Measurements from ENCODE around the gene PLSCR4.
"Not testable (repeated sequence)": the region's sequence is repeated elsewhere in the genome, so short reads cannot be mapped to it uniquely, and the experiment has no call there.

The PLSCR4 gene

GRCh38 chr3:146243559-146243958 is 7.3 kb downstream of the PLSCR4 start:
- TF ChIP-seq CTCF (IDR thresholded peaks at IDR 0.05; ENCODE audit: insufficient read depth, missing control alignments), result no peak
- no peak for FAIRE-seq
- no peak for DNase-seq (ENCODE audit: insufficient read length, low spot score)

GRCh38 chr3:146241523-146242240 is 9.2 kb downstream of the PLSCR4 start:
- no peak for FAIRE-seq
- DNase-seq (ENCODE audit: insufficient read length, low spot score), result no peak
- no peak for TF ChIP-seq CTCF (IDR thresholded peaks at IDR 0.05; ENCODE audit: insufficient read depth, missing control alignments)

GRCh38 chr3:146233487-146233886 is 17.4 kb downstream of the PLSCR4 start:
- TF ChIP-seq CTCF (IDR thresholded peaks at IDR 0.05; ENCODE audit: insufficient read depth, missing control alignments), result no peak
- DNase-seq (ENCODE audit: insufficient read length, low spot score) (no peak), FAIRE-seq (no peak)

- TF ChIP-seq CTCF (IDR thresholded peaks at IDR 0.05; ENCODE audit: insufficient read depth, missing control alignments), result no peak
- FAIRE-seq, result no peak
- DNase-seq (ENCODE audit: insufficient read length, low spot score), result no peak
Measured at GRCh38 chr3:146227486-146227885, 23.4 kb downstream of the PLSCR4 start.

- no peak for DNase-seq (ENCODE audit: insufficient read length, low spot score)
- FAIRE-seq, result no peak
- no peak for TF ChIP-seq CTCF (IDR thresholded peaks at IDR 0.05; ENCODE audit: insufficient read depth, missing control alignments)
Measured at GRCh38 chr3:146226881-146227280, 24.0 kb downstream of the PLSCR4 start.

GRCh38 chr3:146225458-146225857 is 25.4 kb downstream of the PLSCR4 start:
- FAIRE-seq, result not testable (repeated sequence)

GRCh38 chr3:146223401-146224373 is 27.2 kb downstream of the PLSCR4 start:
- DNase-seq (ENCODE audit: insufficient read length, low spot score) (no peak), FAIRE-seq (no peak)
- TF ChIP-seq CTCF (IDR thresholded peaks at IDR 0.05; ENCODE audit: insufficient read depth, missing control alignments), result no peak

More at GRCh38 chr3:146225458-146225857, 25.4 kb downstream of the PLSCR4 start:
- DNase-seq (ENCODE audit: insufficient read length, low spot score), result not testable (repeated sequence)
